HUES64 (cell line): ENCODE results near the gene CLIP1.

Source experiments
- H3K27ac ChIP-seq: 2 replicates; pipeline ENCODE4 v1.7.0; 2013; ENCODE audit warnings: low read depth, low read length, inconsistent platforms
- H3K27me3 ChIP-seq: 2 replicates; pipeline ENCODE4 v1.6.1; 2013; ENCODE audit warnings: mild to moderate bottlenecking, low read length; ENCODE audit not compliant: insufficient read depth
- H3K36me3 ChIP-seq: 2 replicates; pipeline ENCODE4 v1.6.1; 2013; ENCODE audit warnings: mild to moderate bottlenecking, low read length; ENCODE audit not compliant: insufficient read depth
- H3K4me1 ChIP-seq: 2 replicates; pipeline ENCODE4 v1.6.1; 2013; ENCODE audit warnings: mild to moderate bottlenecking, low read length, moderate library complexity; ENCODE audit not compliant: insufficient read depth
- H3K4me3 ChIP-seq: 2 replicates; pipeline ENCODE4 v1.5.1; 2013; ENCODE audit warnings: mild to moderate bottlenecking, low read length, moderate library complexity
- H3K9ac ChIP-seq: 2 replicates; pipeline ENCODE4 v1.6.1; 2013; ENCODE audit warnings: mild to moderate bottlenecking, low read depth, low read length
- H3K9me3 ChIP-seq: 2 replicates; pipeline ENCODE4 v1.6.1; 2013; ENCODE audit warnings: low read depth, low read length; ENCODE audit not compliant: insufficient read depth
- WGBS: fragments of 150-250, 120-280 bp; methylation state at CpG from one replicate; pipeline ENCODE4 v1.1.7; 2013; ENCODE audit warnings: missing lambda C conversion rate; 5-methylcytosine and 5-hydroxymethylcytosine counted together

Gene CLIP1

DNA sequence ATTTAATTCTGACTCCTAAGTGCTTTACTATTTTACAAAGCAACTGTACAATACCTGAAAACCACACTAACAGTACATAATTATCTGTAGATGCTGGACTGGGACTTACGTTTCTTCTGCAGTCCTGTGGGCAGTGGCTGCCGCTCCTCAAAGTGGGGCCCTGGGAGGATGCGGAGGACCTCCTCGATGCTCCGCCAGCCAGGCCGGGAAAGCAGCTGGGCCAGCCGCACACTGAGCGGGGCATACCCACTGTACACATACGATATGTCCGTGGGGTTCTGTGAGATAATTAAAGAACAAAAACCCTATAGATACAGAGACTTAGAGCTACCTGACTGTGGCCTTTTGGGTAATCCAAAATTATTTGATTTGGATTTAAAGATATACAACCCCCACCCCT, 189.8 kb downstream of the CLIP1 start:
- 95% methylated on average over 9 of the region's 10 CpGs for WGBS
- H3K36me3 ChIP-seq, result peaks cover 53% of the 10 kb centered on the region
- H3K4me3 ChIP-seq, result no peak overlapping the region
- H3K27ac ChIP-seq, result no peak overlapping the region
- no peaks in the 10 kb centered on the region for H3K27me3 ChIP-seq
- H3K9me3 ChIP-seq, result no peaks in the 10 kb centered on the region
- H3K9ac ChIP-seq, result no peak overlapping the region
- H3K4me1 ChIP-seq, result no peaks in the 10 kb centered on the region

DNA sequence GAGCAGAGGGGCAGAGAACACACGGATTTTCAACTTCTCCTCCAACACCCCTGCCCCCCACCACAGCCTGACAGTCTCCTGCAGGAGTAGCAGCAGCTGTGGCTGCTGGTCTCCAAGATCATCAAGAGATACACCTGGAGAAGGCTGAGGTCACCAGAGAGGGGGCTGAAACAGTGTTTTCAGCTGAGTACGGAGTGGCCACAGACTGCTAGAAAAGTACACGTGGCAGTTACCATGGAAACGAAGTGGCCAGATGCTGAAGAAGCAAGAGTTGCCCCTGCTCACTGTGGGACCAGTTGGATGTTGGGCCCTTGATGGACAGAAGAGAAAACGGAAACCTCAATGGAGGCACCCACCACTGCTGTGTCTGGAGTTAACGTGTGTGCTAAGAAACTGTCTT, 191.7 kb downstream of the CLIP1 start:
- 79% methylated on average over 6 of the region's 6 CpGs for WGBS
- Histone ChIP-seq H3K27ac (no peak overlapping the region), H3K4me1 (no peaks in the 10 kb centered on the region), H3K9ac (no peak overlapping the region), H3K4me3 (no peak overlapping the region), H3K36me3 (peaks cover 47% of the 10 kb centered on the region), H3K9me3 (no peaks in the 10 kb centered on the region), H3K27me3 (0 out of 2 replicates have a peak, but pooled peaks cover 5% of the 10 kb centered on the region)

GRCh38 chr12:122228092-122228491, 194.4 kb downstream of the CLIP1 start:
- H3K9ac ChIP-seq, result no peak overlapping the region

DNA sequence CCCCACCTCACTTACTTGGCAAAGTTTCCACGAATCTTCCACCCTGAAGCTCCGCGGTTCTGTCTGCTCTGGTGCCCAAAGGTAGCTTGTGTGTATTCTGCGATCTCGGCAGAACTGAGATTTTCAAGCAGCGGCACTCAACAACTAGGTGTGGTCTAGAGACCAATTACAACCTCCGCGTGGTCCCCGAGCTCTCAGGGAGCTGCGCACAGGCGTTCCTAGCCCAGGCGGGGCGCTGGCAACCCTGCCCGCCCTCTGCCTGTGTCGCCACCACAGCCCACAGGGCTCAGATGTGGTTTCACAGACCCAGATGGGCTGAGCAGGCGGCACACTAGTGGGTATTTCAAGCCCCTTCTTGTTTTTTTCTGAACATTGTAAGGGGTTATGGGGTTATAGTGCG, 195.1 kb downstream of the CLIP1 start:
- H3K4me3 ChIP-seq, result no peak overlapping the region
- peaks cover 40% of the 10 kb centered on the region for H3K36me3 ChIP-seq
- no peak overlapping the region for H3K9ac ChIP-seq

More at GRCh38 chr12:122228092-122228491, 194.4 kb downstream of the CLIP1 start:
- Histone ChIP-seq H3K27me3 (0 out of 2 replicates have a peak, but pooled peaks cover 5% of the 10 kb centered on the region), H3K4me1 (peaks cover 17% of the 10 kb centered on the region; the same call in 1 of the 2 replicates), H3K4me3 (no peak overlapping the region), H3K9me3 (no peaks in the 10 kb centered on the region), H3K36me3 (peaks cover 40% of the 10 kb centered on the region), H3K27ac (no peak overlapping the region)
- WGBS, result 92% methylated on average over 5 of the region's 5 CpGs

DNA sequence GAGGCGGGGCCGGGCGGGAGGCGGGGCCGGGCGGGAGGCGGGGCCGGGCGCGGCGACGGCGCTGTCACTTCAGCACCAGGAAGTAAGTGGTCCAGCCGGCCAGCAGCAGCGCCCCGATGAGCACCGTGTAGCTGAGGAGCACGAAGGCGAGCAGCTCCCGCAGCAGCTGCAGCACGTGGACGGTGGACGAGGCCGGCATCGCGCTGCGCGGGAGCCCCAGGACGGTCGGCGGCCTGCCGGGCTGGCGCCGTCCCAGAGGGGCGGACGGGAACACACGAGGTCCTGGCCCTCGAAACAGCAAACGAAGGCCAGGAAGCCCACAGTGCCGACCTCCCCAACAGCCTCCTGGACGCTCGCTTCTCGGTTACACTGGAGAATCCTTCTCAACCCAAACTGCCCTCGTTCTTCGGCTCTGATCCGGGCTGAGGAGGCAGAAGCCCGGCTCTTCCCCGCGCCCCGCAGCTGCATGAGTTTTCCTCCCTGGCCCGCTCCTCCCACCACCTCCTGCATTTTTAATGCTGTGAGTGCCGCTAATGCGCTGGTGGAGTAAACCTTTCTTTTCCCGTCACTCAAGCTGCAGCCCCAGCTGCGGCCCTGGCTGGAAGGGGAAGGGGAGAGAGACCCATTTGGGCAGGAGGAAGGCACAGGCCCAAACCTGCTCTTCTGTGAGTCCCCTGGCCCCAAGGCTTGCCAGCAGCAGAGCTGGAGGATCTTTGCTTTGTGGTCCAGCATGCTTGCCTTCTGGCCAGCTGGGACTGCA, 195.9 kb downstream of the CLIP1 start:
- Histone ChIP-seq H3K27me3 (0 out of 2 replicates have a peak, but pooled peaks cover 5% of the 10 kb centered on the region), H3K27ac (no peak overlapping the region), H3K9ac (0 out of 2 replicates have a peak overlapping the region, but pooled peaks have one; percentile 8), H3K4me1 (peaks cover 17% of the 10 kb centered on the region; the same call in 1 of the 2 replicates), H3K9me3 (no peaks in the 10 kb centered on the region), H3K36me3 (peaks cover 40% of the 10 kb centered on the region), H3K4me3 (peak overlapping the region; percentile 45)
- 27% methylated on average over 55 of the region's 55 CpGs for WGBS

More for the DNA sequence above, 195.1 kb downstream of the CLIP1 start:
- Histone ChIP-seq H3K27ac (no peak overlapping the region), H3K9me3 (no peaks in the 10 kb centered on the region), H3K4me1 (peaks cover 17% of the 10 kb centered on the region; the same call in 1 of the 2 replicates), H3K27me3 (0 out of 2 replicates have a peak, but pooled peaks cover 5% of the 10 kb centered on the region)
- 96% methylated on average over 17 of the region's 17 CpGs for WGBS

- no peaks in the 10 kb centered on the region for H3K9me3 ChIP-seq
- H3K36me3 ChIP-seq, result peaks cover 40% of the 10 kb centered on the region
- H3K9ac ChIP-seq, result peak within 1 kb of the TSS; percentile 90
- H3K27me3 ChIP-seq, result 0 out of 2 replicates have a peak, but pooled peaks cover 5% of the 10 kb centered on the region
- H3K27ac ChIP-seq, result peak within 1 kb of the TSS; percentile 98
- H3K4me3 ChIP-seq, result peak within 1 kb of the TSS; percentile 98
- under 1% methylated on average over 74 of the region's 74 CpGs for WGBS
- H3K4me1 ChIP-seq, result peaks cover 17% of the 10 kb centered on the region; the same call in 1 of the 2 replicates
Observed at GRCh38 chr12:122225683-122226365, 196.6 kb downstream of the CLIP1 start, which contains the start of gene DIABLO. Gene DIABLO, minus strand, starts transcription at chr12:122226052. Its CDS starts 38 bp downstream, at chr12:122226014.
